ENCODE results near the gene DNAI1. TPM values are rescaled to one million over a fixed set of nuclear protein-coding genes. Genes with fewer than 3 reads are reported as not detected.

DNAI1 gene
- total and polyA plus RNA-seq, 10 of the 15 experiments (the other 5 are each of a cell fraction or from before 2014, with no cell fraction given) = not detected

DNA sequence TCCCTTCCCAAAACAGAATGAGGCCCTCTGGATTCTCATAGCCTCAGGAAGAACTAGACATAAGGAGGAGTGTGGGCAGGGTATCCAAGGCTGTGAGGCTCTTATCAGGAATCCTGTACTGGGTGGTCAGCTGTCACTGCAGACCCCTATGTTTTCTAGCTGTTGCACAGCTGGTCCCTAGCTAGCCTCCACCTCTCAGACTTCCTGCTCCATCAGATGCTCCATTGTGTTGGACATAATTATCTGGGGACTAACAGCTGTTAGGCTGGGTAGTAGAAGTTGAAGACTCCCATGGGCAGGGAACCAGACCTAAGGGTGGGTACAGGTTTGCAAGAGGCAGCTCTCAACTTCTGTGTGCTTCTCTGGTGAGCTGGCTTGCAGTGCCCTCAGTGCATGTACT, 18.6 kb upstream of the DNAI1 start (continued):
- TF ChIP-seq E2F8 (IDR thresholded peaks at IDR 0.05; ENCODE audit: low read depth, partially characterized antibody) (no peak), MTA3 (IDR thresholded peaks at IDR 0.05; ENCODE audit: borderline replicate concordance, low read length) (no peak), HDAC2 (IDR thresholded peaks at IDR 0.05) (no peak), BACH1 (IDR thresholded peaks at IDR 0.05; ENCODE audit: borderline replicate concordance) (no peak), EGR1 (IDR thresholded peaks at IDR 0.05; ENCODE audit: borderline replicate concordance in 1 of 2, low read depth in 2 of 2, low read length in 2 of 2) (no peak)

DNA sequence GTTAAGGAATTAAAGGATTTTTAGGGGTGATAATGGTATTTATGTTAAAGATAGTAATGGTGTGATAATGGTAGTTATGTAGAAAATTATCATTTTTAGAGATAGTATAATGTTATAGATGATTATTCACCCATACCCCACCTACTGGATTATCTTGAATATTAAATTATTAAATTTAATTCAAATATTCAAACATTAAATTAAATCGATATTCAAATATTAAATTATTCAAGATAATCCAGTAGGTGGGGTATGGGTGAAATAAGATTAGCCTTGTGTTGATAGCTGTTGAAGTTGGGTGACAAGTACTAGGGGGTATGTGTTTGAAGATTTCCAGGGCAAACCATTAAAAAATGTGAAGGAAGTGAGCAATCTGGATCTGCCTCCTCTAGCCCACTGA, 15.8 kb upstream of the DNAI1 start:
- H3K9ac ChIP-seq (ENCODE audit: control insufficient read depth, insufficient read depth, low read length) = no peak overlapping the region
- H2AFZ ChIP-seq (ENCODE audit: control insufficient read depth, low read depth, low read length) = no peak overlapping the region
- ChIA-PET POLR2A (no interaction called here), CTCF (interaction anchor here (1.6 kb wide), 1 partner anchor 162 kb away, joined by 6 read pairs; no protein-coding TSS in a partner anchor), SMC1A (ENCODE audit: uncharacterized antibody, unreplicated experiment) (no interaction called here), RAD21 (ENCODE audit: unreplicated experiment) (no interaction called here)
- no peak overlapping the region for H3K4me3 ChIP-seq
- H3K27me3 ChIP-seq (replicated peaks in 1 of 2; ENCODE audit: control insufficient read depth in 2 of 2, insufficient read depth in 2 of 2, low read length in 1 of 2) = no peaks in the 10 kb centered on the region; a peak in 1 of 4 replicates
- BruUV-seq (replicated peaks) = no TSS peak
- H3K27ac ChIP-seq (ENCODE audit: control insufficient read depth, insufficient read depth) = no peak overlapping the region
- H3K9me3 ChIP-seq (replicated peaks; ENCODE audit: control insufficient read depth, insufficient read depth, low read length) = no peaks in the 10 kb centered on the region
- H3K4me1 ChIP-seq (ENCODE audit: control insufficient read depth, insufficient read depth, low read length) = no peaks in the 10 kb centered on the region
- H3K79me2 ChIP-seq (ENCODE audit: control insufficient read depth, insufficient read depth, low read length) = no peaks in the 10 kb centered on the region
- no peaks in the 10 kb centered on the region for H3K36me3 ChIP-seq (ENCODE audit: control insufficient read depth in 2 of 2, insufficient read depth in 2 of 2, low read length in 1 of 2)
- no peak overlapping the region for H3K4me2 ChIP-seq (ENCODE audit: control insufficient read depth, insufficient read depth)
- H4K20me1 ChIP-seq (ENCODE audit: control insufficient read depth, insufficient read depth) = no peaks in the 10 kb centered on the region
- ATAC-seq (no peak), FAIRE-seq (no peak), DNase-seq (ENCODE audit: low read depth, low spot score) (no peak)
- TF ChIP-seq, protein P1, sequence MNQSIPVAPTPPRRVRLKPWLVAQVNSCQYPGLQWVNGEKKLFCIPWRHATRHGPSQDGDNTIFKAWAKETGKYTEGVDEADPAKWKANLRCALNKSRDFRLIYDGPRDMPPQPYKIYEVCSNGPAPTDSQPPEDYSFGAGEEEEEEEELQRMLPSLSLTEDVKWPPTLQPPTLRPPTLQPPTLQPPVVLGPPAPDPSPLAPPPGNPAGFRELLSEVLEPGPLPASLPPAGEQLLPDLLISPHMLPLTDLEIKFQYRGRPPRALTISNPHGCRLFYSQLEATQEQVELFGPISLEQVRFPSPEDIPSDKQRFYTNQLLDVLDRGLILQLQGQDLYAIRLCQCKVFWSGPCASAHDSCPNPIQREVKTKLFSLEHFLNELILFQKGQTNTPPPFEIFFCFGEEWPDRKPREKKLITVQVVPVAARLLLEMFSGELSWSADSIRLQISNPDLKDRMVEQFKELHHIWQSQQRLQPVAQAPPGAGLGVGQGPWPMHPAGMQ (IDR thresholded peaks at IDR 0.05; ENCODE audit: borderline replicate concordance) = no peak
- TF ChIP-seq CUX1 (IDR thresholded peaks at IDR 0.05; ENCODE audit: insufficient replicate concordance, low read depth, low read length) (no peak), E2F8 (IDR thresholded peaks at IDR 0.05; ENCODE audit: low read depth, partially characterized antibody) (no peak), STAT1 (conservative IDR thresholded peaks at IDR 0.05) (no peak)
- in situ Hi-C loops (cut with MboI) = no loop called here
- WGBS (ENCODE audit: insufficient coverage, insufficient replicate concordance, low lambda C conversion rate, missing lambda C conversion rate) = 45% methylated on average over 1 of the region's 1 CpG
- intact Hi-C loops (cut with micrococcal nuclease; ENCODE audit: unreplicated experiment) = no loop called here

All from GM12878 (cell line).